GM18909 (cell line): ENCODE data around the gene XRRA1.

ENCODE experiments used
- ATAC-seq: cut with Tn5 transposase; IDR thresholded peaks from one replicate; pipeline ENCODE4 v1.9.1; 2021; ENCODE audit warnings: mild to moderate bottlenecking; ENCODE audit not compliant: unreplicated experiment, poor library complexity

The XRRA1 gene

GRCh38 chr11:74953451-74953850, 4.6 kb upstream of the XRRA1 start:
- ATAC-seq: no peak

GRCh38 chr11:74952752-74953151, 3.9 kb upstream of the XRRA1 start:
- no peak for ATAC-seq

GRCh38 chr11:74951226-74951625, 2.3 kb upstream of the XRRA1 start:
- ATAC-seq: no peak

- ATAC-seq: no peak
These were observed 1.6 kb upstream of the XRRA1 start for GRCh38 chr11:74950374-74950969.

GRCh38 chr11:74949753-74950137, 854 bp upstream of the XRRA1 start:
- ATAC-seq: no peak

GRCh38 chr11:74948546-74948897, 369 bp downstream of the XRRA1 start:
- ATAC-seq: peak; percentile 7

GRCh38 chr11:74942073-74942759, 6.7 kb downstream of the XRRA1 start:
- ATAC-seq: no peak

GRCh38 chr11:74941492-74941891, 7.4 kb downstream of the XRRA1 start:
- ATAC-seq: no peak

- ATAC-seq: no peak
These were observed 11.0 kb downstream of the XRRA1 start for GRCh38 chr11:74937696-74938475.

- ATAC-seq: no peak
These were observed 11.9 kb downstream of the XRRA1 start for GRCh38 chr11:74936976-74937375.

GRCh38 chr11:74936087-74936486, 12.8 kb downstream of the XRRA1 start:
- ATAC-seq: no peak

- no peak for ATAC-seq
These were observed 13.6 kb downstream of the XRRA1 start for GRCh38 chr11:74935285-74935684.

- no peak for ATAC-seq
These were observed 15.1 kb downstream of the XRRA1 start for GRCh38 chr11:74933765-74934164.

GRCh38 chr11:74932797-74933196, 16.1 kb downstream of the XRRA1 start:
- ATAC-seq: no peak

GRCh38 chr11:74932169-74932568, 16.7 kb downstream of the XRRA1 start:
- ATAC-seq: no peak

- peak; percentile 71 for ATAC-seq
These were observed 19.2 kb downstream of the XRRA1 start for GRCh38 chr11:74929431-74930363.

- no peak for ATAC-seq
These were observed 21.4 kb downstream of the XRRA1 start for GRCh38 chr11:74927496-74927895.

- no peak for ATAC-seq
These were observed 22.4 kb downstream of the XRRA1 start for GRCh38 chr11:74926304-74927030.

- ATAC-seq: no peak
These were observed 23.6 kb downstream of the XRRA1 start for GRCh38 chr11:74925281-74925680.

- no peak for ATAC-seq
These were observed 25.8 kb downstream of the XRRA1 start for GRCh38 chr11:74923125-74923524.
